Suprapubic skin (tissue), 4 donors: ENCODE measurements around the gene L3MBTL4.

ENCODE experiments used
- EP300 ChIP-seq: sonication (generic); formaldehyde crosslinking; IDR thresholded peaks from one replicate; pipeline ENCODE4 v1.6.1; 2017; ENCODE audit warnings: antibody characterized with exemption
- POLR2A ChIP-seq, 2 donors: fragments of 450-650 bp; IDR thresholded peaks; one replicate each; pipeline ENCODE4 v1.6.1; 2017; ENCODE audit warnings: antibody characterized with exemption in 2 of 2, mild to moderate bottlenecking in 2 of 2, moderate library complexity in 2 of 2
- POLR2AphosphoS5 ChIP-seq, 3 donors: sonication (generic); formaldehyde crosslinking; IDR thresholded peaks; one replicate each; pipeline ENCODE4 v1.6.1; 2017; ENCODE audit warnings: antibody characterized with exemption in 3 of 3
- TF ChIP-seq, protein P1 (sequence below), 2 donors: fragments of 200-600 bp in 1 of 2; fragments of 450-650 bp in 1 of 2; sonication (generic) in 1 of 2; IDR thresholded peaks; one replicate each; pipeline ENCODE4 v1.5.1; 2016 to 2019; ENCODE audit warnings: antibody characterized with exemption in 2 of 2, mild to moderate bottlenecking in 1 of 2, moderate library complexity in 1 of 2

DNA sequence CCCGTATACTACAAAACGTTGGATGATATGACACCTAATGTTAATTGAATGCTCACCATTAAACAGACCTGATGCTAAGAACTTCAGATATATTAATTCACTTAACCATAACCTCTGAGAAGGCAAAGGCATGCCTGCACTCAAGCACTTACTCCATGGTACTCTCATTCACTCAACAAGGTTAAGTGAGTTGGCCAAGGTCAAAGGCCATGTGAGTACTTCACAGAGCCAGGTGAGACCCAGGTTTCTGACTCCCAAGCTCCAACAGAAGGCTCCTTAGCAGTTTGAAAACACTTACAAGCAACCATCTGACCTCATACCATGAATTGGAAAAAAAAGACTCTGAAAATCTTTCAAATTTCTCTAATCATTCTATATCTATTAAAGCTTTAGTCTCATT is 198.8 kb downstream of the L3MBTL4 start:
- TF ChIP-seq, protein P1, sequence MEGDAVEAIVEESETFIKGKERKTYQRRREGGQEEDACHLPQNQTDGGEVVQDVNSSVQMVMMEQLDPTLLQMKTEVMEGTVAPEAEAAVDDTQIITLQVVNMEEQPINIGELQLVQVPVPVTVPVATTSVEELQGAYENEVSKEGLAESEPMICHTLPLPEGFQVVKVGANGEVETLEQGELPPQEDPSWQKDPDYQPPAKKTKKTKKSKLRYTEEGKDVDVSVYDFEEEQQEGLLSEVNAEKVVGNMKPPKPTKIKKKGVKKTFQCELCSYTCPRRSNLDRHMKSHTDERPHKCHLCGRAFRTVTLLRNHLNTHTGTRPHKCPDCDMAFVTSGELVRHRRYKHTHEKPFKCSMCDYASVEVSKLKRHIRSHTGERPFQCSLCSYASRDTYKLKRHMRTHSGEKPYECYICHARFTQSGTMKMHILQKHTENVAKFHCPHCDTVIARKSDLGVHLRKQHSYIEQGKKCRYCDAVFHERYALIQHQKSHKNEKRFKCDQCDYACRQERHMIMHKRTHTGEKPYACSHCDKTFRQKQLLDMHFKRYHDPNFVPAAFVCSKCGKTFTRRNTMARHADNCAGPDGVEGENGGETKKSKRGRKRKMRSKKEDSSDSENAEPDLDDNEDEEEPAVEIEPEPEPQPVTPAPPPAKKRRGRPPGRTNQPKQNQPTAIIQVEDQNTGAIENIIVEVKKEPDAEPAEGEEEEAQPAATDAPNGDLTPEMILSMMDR (IDR thresholded peaks at IDR 0.05): no peak
- no peak for TF ChIP-seq POLR2A (IDR thresholded peaks at IDR 0.05)
- TF ChIP-seq POLR2AphosphoS5 (IDR thresholded peaks at IDR 0.05): no peak
- no peak for TF ChIP-seq EP300
